BLaER1 treated with 17β-estradiol and CSF1 and Interleukin-3, amounts not matched to agents 10 nM and 100 nM (cell line): Measurements from ENCODE around the gene HOXB3.

Experiments
- H3K27ac ChIP-seq, 11 experiments: shearing (Covaris generic); formaldehyde crosslinking; 2 replicates each; pipeline ENCODE4 v1.8.1; 2022
- H3K27me3 ChIP-seq, 11 experiments: shearing (Covaris generic); formaldehyde crosslinking; 2 replicates each; pipeline ENCODE4 v1.8.1; 2022
- H3K36me3 ChIP-seq, 11 experiments: shearing (Covaris generic); formaldehyde crosslinking; 2 replicates each; pipeline ENCODE4 v1.8.1; 2022
- H3K4me1 ChIP-seq, 10 experiments: shearing (Covaris generic); formaldehyde crosslinking; 2 replicates each; pipeline ENCODE4 v1.8.1; 2022
- H3K4me2 ChIP-seq, 11 experiments: shearing (Covaris generic); formaldehyde crosslinking; 2 replicates each; pipeline ENCODE4 v1.8.1; 2022
- H3K4me3 ChIP-seq, 10 experiments: shearing (Covaris generic); formaldehyde crosslinking; 2 replicates each; pipeline ENCODE4 v1.8.1; 2022
- H3K9ac ChIP-seq, 11 experiments: shearing (Covaris generic); formaldehyde crosslinking; 2 replicates each; pipeline ENCODE4 v1.8.1; 2022
- H3K9me3 ChIP-seq, 11 experiments: shearing (Covaris generic); formaldehyde crosslinking; replicated peaks in 1 of 11; 2 replicates each; pipeline ENCODE4 v1.8.1; 2022
- H4K20me1 ChIP-seq, 11 experiments: shearing (Covaris generic); formaldehyde crosslinking; 2 replicates each; pipeline ENCODE4 v1.8.1; 2022
- Cebpa-rat ChIP-seq, 11 experiments: shearing (Covaris generic); IDR thresholded peaks; 2 replicates each; pipeline ENCODE4 v1.8.1; 2022

The HOXB3 gene

GRCh38 chr17:48620461-48621139, 30.6 kb upstream of the HOXB3 start:
- Histone ChIP-seq H3K27ac (no peak overlapping the region), H3K4me2 (no peak overlapping the region), H3K27me3 (peaks cover 100% of the 10 kb centered on the region in 11 experiments), H3K9ac (no peak overlapping the region), H3K9me3 (no peaks in the 10 kb centered on the region), H3K4me1 (peaks cover 5 to 10% (median 9%) of the 10 kb centered on the region in 10 experiments; a peak in 13 of 20 replicates), H3K36me3 (no peaks in the 10 kb centered on the region), H4K20me1 (peaks cover 0 to 97% (median 94%) of the 10 kb centered on the region in 11 experiments; a peak in 18 of 22 replicates), H3K4me3 (no peak overlapping the region)
- no peak for TF ChIP-seq Cebpa-rat (IDR thresholded peaks at IDR 0.05)

GRCh38 chr17:48619826-48620449, 29.9 kb upstream of the HOXB3 start:
- H3K4me2 ChIP-seq, result no peak overlapping the region
- TF ChIP-seq Cebpa-rat (IDR thresholded peaks at IDR 0.05), result no peak
- no peaks in the 10 kb centered on the region for H3K36me3 ChIP-seq
- no peaks in the 10 kb centered on the region for H3K9me3 ChIP-seq
- no peak overlapping the region for H3K4me3 ChIP-seq
- H3K9ac ChIP-seq, result no peak overlapping the region
- peaks cover 0 to 3% (median 2%) of the 10 kb centered on the region in 10 experiments; a peak in 9 of 20 replicates for H3K4me1 ChIP-seq
- H3K27ac ChIP-seq, result no peak overlapping the region
- peaks cover 100% of the 10 kb centered on the region in 11 experiments for H3K27me3 ChIP-seq
- H4K20me1 ChIP-seq, result peaks cover 0 to 97% (median 89%) of the 10 kb centered on the region in 11 experiments; a peak in 18 of 22 replicates

- Histone ChIP-seq H3K4me1 (no peaks in the 10 kb centered on the region; a peak in 1 of 20 replicates), H3K4me2 (no peak overlapping the region), H3K27me3 (peaks cover 100% of the 10 kb centered on the region in 11 experiments), H3K9me3 (no peaks in the 10 kb centered on the region), H3K9ac (no peak overlapping the region), H3K36me3 (no peaks in the 10 kb centered on the region), H3K4me3 (no peak overlapping the region), H3K27ac (no peak overlapping the region), H4K20me1 (peaks cover 0 to 93% (median 83%) of the 10 kb centered on the region in 11 experiments; a peak in 19 of 22 replicates)
- TF ChIP-seq Cebpa-rat (IDR thresholded peaks at IDR 0.05), result no peak
These were observed 28.3 kb upstream of the HOXB3 start for GRCh38 chr17:48618256-48618896.

GRCh38 chr17:48617471-48618255, 27.6 kb upstream of the HOXB3 start:
- H3K27me3 ChIP-seq, result peaks cover 100% of the 10 kb centered on the region in 11 experiments
- H3K4me3 ChIP-seq, result no peak overlapping the region
- H3K9me3 ChIP-seq, result no peaks in the 10 kb centered on the region
- H3K36me3 ChIP-seq, result no peaks in the 10 kb centered on the region
- no peak for TF ChIP-seq Cebpa-rat (IDR thresholded peaks at IDR 0.05)
- H3K4me1 ChIP-seq, result peaks cover 0 to 5% (median 0%) of the 10 kb centered on the region in 10 experiments; a peak in 2 of 20 replicates
- H4K20me1 ChIP-seq, result peaks cover 0 to 93% (median 81%) of the 10 kb centered on the region in 11 experiments; a peak in 19 of 22 replicates
- H3K27ac ChIP-seq, result no peak overlapping the region
- no peak overlapping the region for H3K4me2 ChIP-seq
- no peak overlapping the region for H3K9ac ChIP-seq

GRCh38 chr17:48616717-48617470, 26.9 kb upstream of the HOXB3 start:
- H3K4me1 ChIP-seq, result peaks cover 0 to 10% (median 1%) of the 10 kb centered on the region in 10 experiments; a peak in 7 of 20 replicates
- no peak overlapping the region for H3K4me3 ChIP-seq
- no peak overlapping the region for H3K9ac ChIP-seq
- H3K9me3 ChIP-seq, result no peaks in the 10 kb centered on the region
- no peak for TF ChIP-seq Cebpa-rat (IDR thresholded peaks at IDR 0.05)
- no peak overlapping the region for H3K27ac ChIP-seq
- peaks cover 0 to 93% (median 81%) of the 10 kb centered on the region in 11 experiments; a peak in 19 of 22 replicates for H4K20me1 ChIP-seq
- H3K27me3 ChIP-seq, result peaks cover 100% of the 10 kb centered on the region in 11 experiments
- no peak overlapping the region for H3K4me2 ChIP-seq
- H3K36me3 ChIP-seq, result no peaks in the 10 kb centered on the region

- Histone ChIP-seq H3K4me1 (peaks cover 0 to 13% (median 4%) of the 10 kb centered on the region in 10 experiments; a peak in 7 of 20 replicates), H3K9ac (no peak overlapping the region), H3K27me3 (peaks cover 100% of the 10 kb centered on the region in 11 experiments), H4K20me1 (peaks cover 0 to 91% (median 78%) of the 10 kb centered on the region in 11 experiments; a peak in 19 of 22 replicates), H3K4me2 (no peak overlapping the region), H3K27ac (no peak overlapping the region), H3K4me3 (no peak overlapping the region), H3K9me3 (no peaks in the 10 kb centered on the region), H3K36me3 (no peaks in the 10 kb centered on the region)
- TF ChIP-seq Cebpa-rat (IDR thresholded peaks at IDR 0.05), result no peak
These were observed 26.1 kb upstream of the HOXB3 start for GRCh38 chr17:48615963-48616716.

GRCh38 chr17:48615047-48615962, 25.3 kb upstream of the HOXB3 start, which contains the start of gene HOXB8:
HOXB8 (minus strand) TSS chr17:48615292; CDS start chr17:48614704, 588 bp downstream.
- Histone ChIP-seq H4K20me1 (peaks cover 0 to 92% (median 79%) of the 10 kb centered on the region in 11 experiments; a peak in 19 of 22 replicates), H3K27ac (no peak within 1 kb of the TSS), H3K9ac (no peak within 1 kb of the TSS), H3K4me2 (no peak within 1 kb of the TSS), H3K9me3 (peaks cover 0 to 8% (median 3%) of the 10 kb centered on the region in 11 experiments; a peak in 9 of 22 replicates), H3K36me3 (no peaks in the 10 kb centered on the region), H3K4me1 (peaks cover 0 to 13% (median 4%) of the 10 kb centered on the region in 10 experiments; a peak in 7 of 20 replicates), H3K27me3 (peaks cover 100% of the 10 kb centered on the region in 11 experiments), H3K4me3 (no peak within 1 kb of the TSS)
- no peak for TF ChIP-seq Cebpa-rat (IDR thresholded peaks at IDR 0.05)
